ENCODE measurements around the gene RICTOR. TPM values are rescaled to one million over a fixed set of nuclear protein-coding genes. Genes with fewer than 3 reads are reported as not detected.

The RICTOR gene
- polyA plus RNA-seq, 3 donors, result 19.8 to 30.2 (median 29.3) TPM

DNA sequence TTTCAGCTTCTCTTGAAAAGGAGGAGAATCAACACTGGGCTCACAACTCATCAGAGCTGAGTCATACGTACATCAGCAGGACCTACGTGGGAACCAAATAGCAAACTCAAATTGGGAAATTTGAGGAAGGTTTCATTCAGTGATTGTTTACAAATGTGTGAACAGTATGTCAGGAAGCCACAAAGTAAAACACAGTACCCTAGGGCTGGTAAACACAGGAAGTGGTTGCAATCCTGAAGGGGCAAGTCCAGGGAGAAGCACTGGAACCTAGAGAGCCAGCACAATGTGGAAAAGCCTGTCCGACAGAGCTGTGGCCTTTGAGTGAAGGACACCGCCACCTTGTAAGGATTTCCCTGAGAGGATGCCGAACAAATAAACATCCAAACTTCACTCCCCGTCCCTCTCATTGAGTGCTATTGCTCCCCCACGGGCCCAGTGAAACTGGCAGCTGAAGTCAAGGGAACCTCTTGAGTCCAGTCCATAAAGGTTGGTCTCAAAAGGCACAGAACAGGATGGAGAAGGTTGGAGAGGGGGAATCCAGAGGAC, 26.7 kb upstream of the RICTOR start:
- DNase-seq, result no peak

- no peak for DNase-seq
These were observed 26.2 kb upstream of the RICTOR start for GRCh38 chr5:39100301-39100850.

GRCh38 chr5:39099831-39100230, 25.6 kb upstream of the RICTOR start:
- no peak for DNase-seq

GRCh38 chr5:39093352-39093751, 19.2 kb upstream of the RICTOR start:
- no peak for DNase-seq

GRCh38 chr5:39092581-39093351, 18.6 kb upstream of the RICTOR start:
- no peak for DNase-seq

DNA sequence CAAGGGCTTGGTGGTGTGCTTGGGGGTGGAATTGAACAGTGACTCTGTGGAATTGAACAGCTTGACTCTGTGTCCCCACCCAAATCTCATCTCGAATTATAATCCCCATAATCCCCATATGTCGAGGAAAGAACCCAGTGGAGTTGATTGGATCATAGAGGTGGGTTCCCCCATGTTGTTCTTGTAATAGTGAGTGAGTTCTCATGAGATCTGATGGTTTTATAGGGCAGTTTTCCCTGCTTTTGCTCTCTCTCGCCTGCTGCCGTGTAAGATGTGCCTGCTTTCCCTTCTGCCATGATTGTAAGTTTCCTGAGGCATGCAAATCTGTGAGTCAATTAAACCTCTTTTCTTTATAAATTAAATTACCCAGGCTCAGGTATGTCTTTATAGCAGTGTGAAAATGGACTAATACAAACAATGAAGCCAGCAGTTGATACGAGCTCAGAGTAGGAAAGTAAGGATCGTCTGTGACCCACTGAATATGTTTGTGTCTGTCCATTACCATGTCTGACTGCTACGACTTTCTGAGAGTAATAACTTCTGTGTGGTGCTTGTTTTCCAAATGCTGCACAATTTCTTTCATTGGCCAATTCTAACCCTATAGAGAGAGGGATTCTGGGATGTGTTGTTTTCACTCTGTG, 17.9 kb upstream of the RICTOR start:
- no peak for DNase-seq

DNA sequence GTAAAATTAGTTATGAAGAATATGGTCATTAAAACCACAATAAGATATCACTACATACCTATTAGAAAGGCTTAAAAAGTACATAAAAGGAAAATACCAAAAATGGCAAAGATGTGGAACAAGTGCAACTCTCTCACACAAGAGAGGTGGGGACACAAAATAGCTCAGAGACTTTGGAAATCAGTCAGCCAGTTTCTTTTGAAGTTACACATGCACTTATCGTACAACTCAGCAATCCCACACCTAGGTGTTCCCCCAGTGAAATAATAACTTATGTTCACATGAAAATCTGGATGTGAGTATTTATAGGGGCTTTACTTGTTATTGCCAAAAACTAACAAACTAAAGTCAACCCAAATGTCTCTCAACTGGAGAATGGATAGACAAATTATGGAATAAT, 9.8 kb upstream of the RICTOR start:
- no peak for DNase-seq

DNA sequence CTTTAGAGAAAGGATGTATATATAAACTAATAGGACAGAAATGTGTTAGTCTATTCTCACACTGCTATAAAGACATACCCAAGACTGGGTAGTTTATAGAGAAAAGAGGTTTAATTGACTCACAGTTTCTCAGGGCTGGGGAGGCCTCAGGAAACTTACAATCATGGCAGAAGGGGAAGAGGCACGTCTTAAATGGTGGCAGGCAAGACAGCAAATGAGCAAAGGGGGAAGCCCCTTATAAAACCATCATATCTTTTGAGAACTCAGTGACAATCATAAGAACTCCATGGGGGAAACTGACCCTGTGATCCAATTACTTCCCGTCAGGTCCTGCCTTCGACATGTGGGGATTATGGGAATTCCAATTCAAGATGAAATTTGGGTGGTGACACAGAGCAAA, 8.8 kb upstream of the RICTOR start:
- DNase-seq, result no peak

DNA sequence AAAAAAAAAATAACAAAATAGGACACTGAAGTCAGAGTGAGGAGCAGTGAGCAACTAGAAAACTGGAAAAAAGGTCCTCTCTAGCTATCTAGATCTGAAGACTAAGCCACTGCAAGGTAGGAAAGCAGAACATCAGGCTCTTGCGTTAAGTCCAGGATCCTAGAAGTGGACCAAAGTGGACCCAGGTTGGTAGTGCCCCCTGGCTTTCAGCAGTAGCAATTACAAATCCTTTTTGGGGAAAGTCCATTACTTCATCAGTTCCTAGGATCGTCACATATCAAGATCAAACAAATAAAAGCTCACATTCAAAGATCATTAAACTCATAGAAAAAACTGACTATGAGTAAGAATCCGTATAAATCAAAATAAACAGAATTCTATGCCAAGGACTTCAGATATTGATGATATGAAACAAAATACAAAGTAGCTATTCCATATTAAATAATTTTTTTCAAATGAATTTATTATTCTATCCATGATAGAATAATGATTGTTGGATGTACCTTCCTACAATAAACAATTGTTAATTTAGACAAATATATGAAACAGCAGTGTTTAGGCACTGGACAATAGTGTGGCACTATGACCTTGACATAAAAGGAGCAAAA, 6.5 kb upstream of the RICTOR start:
- DNase-seq, result no peak

GRCh38 chr5:39080168-39080567, 6.0 kb upstream of the RICTOR start:
- DNase-seq, result no peak

GRCh38 chr5:39079147-39079546, 4.9 kb upstream of the RICTOR start:
- no peak for DNase-seq

DNA sequence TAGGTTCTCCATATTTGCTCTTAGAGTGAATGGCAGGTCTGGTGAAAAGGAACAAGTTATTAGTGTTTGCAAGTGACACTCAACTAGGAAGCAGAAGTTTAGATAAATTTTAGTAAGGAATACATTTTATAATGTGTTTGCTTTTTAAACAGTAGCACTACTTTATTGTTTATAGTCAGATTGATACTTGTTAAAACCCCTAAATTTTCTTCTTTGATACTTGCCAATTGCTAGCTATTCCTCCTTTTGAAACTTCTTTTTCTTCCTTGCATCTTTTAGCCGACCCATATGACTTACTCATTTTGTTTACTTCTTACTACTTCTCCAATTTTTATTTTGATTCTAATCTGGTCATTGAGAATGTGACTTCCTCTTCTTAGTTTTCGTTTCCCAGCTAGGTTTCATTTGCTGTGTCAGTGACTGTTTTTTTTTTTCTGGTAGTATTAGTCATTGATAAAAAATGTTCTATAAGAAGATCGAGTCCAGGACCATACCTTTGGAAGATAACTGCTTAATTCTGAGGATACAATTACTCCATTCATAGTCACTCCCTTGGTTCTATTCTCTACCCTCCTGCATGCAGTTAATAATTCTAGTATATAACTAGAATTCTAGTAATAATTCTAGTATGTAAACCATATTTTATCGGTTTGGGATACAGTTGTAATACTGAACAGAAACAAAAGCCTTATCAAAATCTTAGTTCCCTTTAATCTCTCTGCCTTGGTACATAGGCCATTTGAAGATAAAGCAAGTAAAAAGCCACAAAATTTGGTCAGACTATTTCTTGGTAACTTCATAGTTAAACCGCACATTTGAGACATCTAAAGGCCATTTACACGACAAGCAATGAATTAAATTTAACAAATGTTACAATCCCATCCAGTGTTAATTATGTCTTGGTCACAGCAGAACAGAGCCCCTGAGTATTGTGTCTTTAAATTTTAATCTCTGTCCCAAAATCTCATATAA, 2.8 kb upstream of the RICTOR start:
- DNase-seq, result no peak

- DNase-seq, result no peak
These were observed 2.0 kb upstream of the RICTOR start for GRCh38 chr5:39076101-39076756.

DNA sequence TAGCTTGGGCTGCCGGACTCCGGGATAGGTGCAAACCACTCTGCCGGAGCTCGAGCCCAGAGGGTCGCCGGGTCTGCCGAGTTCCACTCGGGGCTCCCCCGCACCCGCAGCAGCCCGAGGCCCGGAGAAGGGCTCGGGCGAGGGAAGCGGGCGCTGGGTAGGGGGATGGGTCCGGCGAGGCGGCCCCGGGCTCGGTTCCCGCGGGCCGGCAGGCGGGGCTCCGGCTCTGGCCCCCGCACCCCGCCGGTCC, 507 bp downstream of the RICTOR start:
- peak; percentile 12 for DNase-seq

DNA sequence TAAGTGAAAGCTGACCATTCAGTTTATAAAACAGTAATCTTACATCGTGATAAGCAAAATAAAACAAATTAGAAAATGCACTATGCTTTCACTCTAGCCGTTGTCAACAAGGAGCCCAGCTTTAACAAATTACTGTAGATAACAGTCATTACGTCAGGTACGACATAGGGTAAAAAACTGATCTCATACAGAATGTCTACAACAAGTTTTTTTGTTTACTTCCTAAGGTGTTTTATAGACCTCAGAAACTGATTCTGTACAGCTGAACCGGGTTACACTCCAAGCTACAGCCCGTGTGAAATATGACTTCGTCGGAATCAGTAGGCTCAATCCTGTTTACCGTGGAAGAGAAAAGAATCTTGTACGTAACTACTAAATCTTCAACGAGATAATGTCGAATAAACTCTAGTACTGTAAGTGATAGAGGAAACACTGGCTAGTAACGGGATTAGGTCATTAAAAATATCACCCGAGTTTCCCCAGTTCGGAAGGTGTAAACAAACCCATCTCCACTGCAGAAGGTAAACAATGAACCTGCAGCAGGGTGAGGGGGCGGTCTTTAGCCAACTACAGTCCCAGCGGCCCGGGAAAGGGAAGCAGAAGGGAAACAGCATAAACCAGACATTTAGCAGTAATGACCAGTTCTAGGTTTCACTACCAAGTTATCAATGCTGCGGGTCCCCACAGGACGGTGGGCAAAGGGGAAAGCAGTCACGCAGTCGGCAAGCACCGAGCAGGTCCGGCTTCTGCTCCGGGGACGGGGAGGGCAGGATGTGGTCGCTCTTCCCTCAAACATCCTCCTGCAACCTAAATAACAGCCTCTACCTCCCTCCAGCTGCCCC, 1.1 kb downstream of the RICTOR start:
- DNase-seq, result peak; percentile 46

DNA sequence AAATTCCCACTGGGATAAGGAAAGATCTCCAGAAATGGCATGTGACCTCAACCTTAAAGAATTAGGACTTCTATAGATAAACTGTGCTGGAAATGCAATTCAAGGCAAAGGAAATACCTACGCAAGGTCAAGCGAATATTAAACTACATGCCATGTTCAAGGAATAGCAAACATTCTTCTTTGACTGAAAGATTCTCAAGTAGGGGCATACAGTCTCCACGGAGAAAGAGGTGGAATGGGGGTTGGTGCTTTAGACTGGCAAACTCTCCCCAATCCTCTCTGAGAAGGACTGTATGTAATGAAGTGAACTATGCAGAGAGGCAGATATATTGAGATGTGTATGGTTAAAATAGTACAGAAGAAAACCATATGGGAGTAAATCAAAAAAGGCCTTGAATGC, 6.1 kb downstream of the RICTOR start:
- DNase-seq, result no peak

DNA sequence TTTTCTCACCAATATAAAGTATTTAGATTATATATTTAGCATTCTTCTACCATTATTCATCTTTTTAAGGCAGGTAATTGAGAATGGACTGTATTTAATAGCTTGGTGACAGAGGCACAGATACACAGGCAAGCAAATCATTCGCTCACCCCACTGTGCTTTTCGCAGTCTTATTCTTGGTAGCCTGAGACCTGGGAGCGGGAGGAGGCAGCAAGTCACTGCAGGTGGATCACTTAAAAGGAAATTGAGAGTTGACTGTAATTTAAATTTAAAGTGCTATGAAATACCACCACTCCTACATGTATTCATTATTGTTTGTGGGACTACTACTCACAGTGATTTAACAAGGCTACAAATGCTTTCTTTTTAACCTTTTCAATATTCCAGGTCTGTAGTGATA, 9.7 kb downstream of the RICTOR start:
- no peak for DNase-seq

DNA sequence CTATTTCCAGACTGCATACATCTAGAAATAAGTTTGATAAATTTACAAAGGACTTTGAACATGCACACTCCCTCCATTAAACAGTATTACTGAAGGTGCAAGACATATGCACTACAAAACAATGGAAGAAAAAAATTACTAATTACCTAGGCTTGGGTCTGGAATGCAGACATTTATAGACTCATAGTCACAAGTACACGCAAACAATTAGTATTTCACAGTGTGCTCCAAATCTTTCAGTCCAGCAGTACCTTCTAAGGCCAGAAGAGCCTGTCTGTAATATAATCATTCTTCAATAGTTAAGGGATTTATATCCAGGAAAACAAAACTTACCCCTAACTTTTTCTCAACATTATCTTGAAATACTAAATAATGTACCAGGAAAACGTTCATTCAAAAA, 11.2 kb downstream of the RICTOR start:
- no peak for DNase-seq

GRCh38 chr5:39062530-39062929, 11.7 kb downstream of the RICTOR start:
- DNase-seq, result no peak

GRCh38 chr5:39062104-39062503, 12.1 kb downstream of the RICTOR start:
- no peak for DNase-seq
